ENCODE measurements around the gene FITM1.
"Not testable (repeated sequence)": the region's sequence is repeated elsewhere in the genome, so short reads cannot be mapped to it uniquely, and the experiment has no call there.

The FITM1 gene

DNA sequence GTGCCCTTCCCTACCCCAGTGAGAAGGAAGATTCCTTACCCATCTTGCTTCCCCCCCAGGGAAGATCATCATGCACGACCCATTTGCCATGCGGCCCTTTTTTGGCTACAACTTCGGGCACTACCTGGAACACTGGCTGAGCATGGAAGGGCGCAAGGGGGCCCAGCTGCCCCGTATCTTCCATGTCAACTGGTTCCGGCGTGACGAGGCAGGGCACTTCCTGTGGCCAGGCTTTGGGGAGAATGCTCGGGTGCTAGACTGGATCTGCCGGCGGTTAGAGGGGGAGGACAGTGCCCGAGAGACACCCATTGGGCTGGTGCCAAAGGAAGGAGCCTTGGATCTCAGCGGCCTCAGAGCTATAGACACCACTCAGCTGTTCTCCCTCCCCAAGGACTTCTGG, 27.0 kb upstream of the FITM1 start:
- no peak for DNase-seq (ENCODE audit: low spot score in 2 of 2)
- in situ Hi-C loops (cut with MboI; ENCODE audit: low sequenced_read_pairs): no loop called here
- H3K4me1 ChIP-seq: no peaks in the 10 kb centered on the region
- H3K4me3 ChIP-seq: no peak overlapping the region
- peaks cover 57% of the 10 kb centered on the region for H3K36me3 ChIP-seq (replicated peaks)
- H3K27me3 ChIP-seq (ENCODE audit: low read depth): no peaks in the 10 kb centered on the region
- no peaks in the 10 kb centered on the region for H3K9me3 ChIP-seq

- H3K27me3 ChIP-seq (ENCODE audit: low read depth); H3K4me1 ChIP-seq; H3K9me3 ChIP-seq: not testable (repeated sequence)
These were observed 24.7 kb upstream of the FITM1 start for GRCh38 chr14:24105609-24106239.

DNA sequence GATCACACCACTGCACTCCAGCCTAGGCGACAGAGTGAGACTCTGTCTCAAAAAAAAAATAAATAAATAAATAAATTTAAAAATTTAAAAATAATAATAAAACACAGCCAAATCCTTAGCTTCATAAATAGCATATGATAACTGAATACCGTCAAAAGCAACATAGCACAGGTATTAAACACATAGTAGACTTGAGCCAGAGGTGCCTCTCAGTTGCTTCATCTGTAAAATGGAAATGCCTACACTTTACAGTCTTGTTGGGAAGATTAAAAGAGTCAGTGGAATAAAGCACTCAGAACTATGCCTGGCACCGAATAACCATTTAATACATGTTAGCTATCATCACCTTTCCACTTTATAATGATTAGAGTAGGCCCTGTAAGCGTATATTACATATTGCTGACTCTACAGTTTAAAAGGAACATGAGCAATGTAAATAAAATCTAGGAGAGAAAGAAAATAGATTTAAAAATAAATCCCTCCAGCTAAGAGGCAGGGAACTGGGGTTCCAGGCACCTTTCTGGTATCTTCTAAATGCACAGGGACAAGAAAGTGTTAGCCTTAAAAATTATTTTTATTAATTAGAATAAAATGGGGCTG, 23.7 kb upstream of the FITM1 start:
- Histone ChIP-seq H3K4me3 (no peak overlapping the region), H3K9me3 (no peaks in the 10 kb centered on the region), H3K4me1 (no peaks in the 10 kb centered on the region), H3K36me3 (replicated peaks) (peaks cover 23% of the 10 kb centered on the region), H3K27me3 (ENCODE audit: low read depth) (no peaks in the 10 kb centered on the region)
- DNase-seq (ENCODE audit: low spot score in 2 of 2): no peak
- in situ Hi-C loops (cut with MboI; ENCODE audit: low sequenced_read_pairs): no loop called here

More at GRCh38 chr14:24105609-24106239, 24.7 kb upstream of the FITM1 start:
- peaks cover 34% of the 10 kb centered on the region for H3K36me3 ChIP-seq (replicated peaks)
- H3K4me3 ChIP-seq; DNase-seq (ENCODE audit: low spot score in 2 of 2); in situ Hi-C loops (cut with MboI; ENCODE audit: low sequenced_read_pairs): not testable (repeated sequence)

DNA sequence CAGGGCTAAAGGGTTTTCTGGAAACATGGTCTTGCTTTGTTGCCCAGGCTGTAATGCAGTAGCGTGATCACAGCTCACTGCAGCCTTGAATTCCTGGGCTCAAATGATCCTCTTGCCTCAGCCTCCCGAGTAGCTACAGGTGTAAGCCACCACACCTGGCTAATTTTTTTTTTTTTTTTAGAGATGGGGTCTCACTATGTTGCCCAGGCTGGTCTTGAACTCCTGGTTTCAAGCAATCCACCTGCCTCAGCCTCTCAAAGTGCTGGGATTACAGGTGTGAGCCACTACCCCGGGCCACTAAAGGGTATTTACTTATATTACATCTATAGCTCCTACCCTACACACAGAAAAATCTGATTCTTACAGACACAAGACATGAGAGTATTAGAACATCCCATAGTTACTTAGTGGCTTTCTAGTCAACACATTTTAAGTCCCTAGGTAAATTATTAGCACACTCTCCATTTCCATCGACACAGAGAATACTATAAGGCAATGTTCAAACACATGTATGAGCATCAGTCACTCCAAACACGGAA, 22.1 kb upstream of the FITM1 start:
- Histone ChIP-seq H3K9me3 (no peaks in the 10 kb centered on the region), H3K4me1 (no peaks in the 10 kb centered on the region), H3K4me3 (no peak overlapping the region), H3K36me3 (replicated peaks) (peaks cover 12% of the 10 kb centered on the region), H3K27me3 (ENCODE audit: low read depth) (no peaks in the 10 kb centered on the region)
- no peak for DNase-seq (ENCODE audit: low spot score in 2 of 2)
- in situ Hi-C loops (cut with MboI; ENCODE audit: low sequenced_read_pairs): no loop called here

DNA sequence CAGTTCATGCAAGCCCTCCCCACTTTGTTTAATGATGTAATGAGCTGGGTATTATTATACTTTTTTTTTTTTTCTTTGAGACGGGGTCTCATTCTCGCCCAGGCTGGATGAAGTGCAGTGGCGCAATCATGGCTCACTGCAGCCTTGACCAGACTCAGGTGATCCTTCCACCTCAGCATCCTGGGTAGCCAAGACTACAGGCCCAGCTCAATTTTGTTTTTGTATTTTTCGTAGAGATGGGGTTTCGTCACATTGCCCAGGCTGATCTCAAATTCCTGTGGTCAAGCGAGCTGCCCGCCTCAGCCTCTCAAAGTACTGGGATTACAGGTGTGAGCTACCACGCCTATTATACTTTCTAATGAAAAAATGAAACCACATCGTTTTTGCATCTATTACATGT, 20.4 kb upstream of the FITM1 start:
- H3K4me1 ChIP-seq: no peaks in the 10 kb centered on the region
- in situ Hi-C loops (cut with MboI; ENCODE audit: low sequenced_read_pairs): no loop called here
- 0 out of 2 replicates have a peak, but pooled peaks cover 3% of the 10 kb centered on the region for H3K36me3 ChIP-seq (replicated peaks)
- H3K27me3 ChIP-seq (ENCODE audit: low read depth): no peaks in the 10 kb centered on the region
- no peak for DNase-seq (ENCODE audit: low spot score in 2 of 2)
- H3K4me3 ChIP-seq: no peak overlapping the region
- no peaks in the 10 kb centered on the region for H3K9me3 ChIP-seq

- Histone ChIP-seq H3K27me3 (ENCODE audit: low read depth) (no peaks in the 10 kb centered on the region), H3K4me3 (no peak overlapping the region), H3K4me1 (peaks cover under 1% of the 10 kb centered on the region), H3K9me3 (no peaks in the 10 kb centered on the region), H3K36me3 (replicated peaks) (no peaks in the 10 kb centered on the region)
- no peak for DNase-seq (ENCODE audit: low spot score in 2 of 2)
- in situ Hi-C loops (cut with MboI; ENCODE audit: low sequenced_read_pairs): no loop called here
These were observed 19.9 kb upstream of the FITM1 start for GRCh38 chr14:24110523-24110922.

DNA sequence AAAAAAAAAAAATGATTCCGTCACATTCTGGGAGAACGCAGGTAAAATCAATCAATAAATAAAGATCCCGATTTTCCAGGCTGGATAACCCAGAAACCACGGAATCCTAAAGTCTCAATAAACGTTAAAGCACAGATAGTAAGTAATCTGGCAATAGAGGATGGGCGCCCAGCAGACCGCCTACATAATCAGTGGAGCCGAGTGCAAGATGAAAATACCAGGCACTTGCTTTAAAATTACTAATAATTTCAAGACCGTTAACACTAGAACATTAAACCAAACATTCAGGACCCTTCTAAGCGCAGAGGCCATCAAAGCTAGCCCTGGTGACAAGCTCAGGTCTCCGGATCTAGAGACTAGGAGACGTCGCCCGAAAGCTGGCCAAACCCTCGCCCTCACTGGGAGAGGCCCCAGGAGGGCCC, 17.1 kb upstream of the FITM1 start:
- H3K9me3 ChIP-seq: no peaks in the 10 kb centered on the region
- peaks cover 10% of the 10 kb centered on the region for H3K4me1 ChIP-seq
- no peaks in the 10 kb centered on the region for H3K27me3 ChIP-seq (ENCODE audit: low read depth)
- H3K36me3 ChIP-seq (replicated peaks): peaks cover 13% of the 10 kb centered on the region
- no peak for DNase-seq (ENCODE audit: low spot score in 2 of 2)
- peak overlapping the region; percentile 91 for H3K4me3 ChIP-seq
- in situ Hi-C loops (cut with MboI; ENCODE audit: low sequenced_read_pairs): no loop called here

DNA sequence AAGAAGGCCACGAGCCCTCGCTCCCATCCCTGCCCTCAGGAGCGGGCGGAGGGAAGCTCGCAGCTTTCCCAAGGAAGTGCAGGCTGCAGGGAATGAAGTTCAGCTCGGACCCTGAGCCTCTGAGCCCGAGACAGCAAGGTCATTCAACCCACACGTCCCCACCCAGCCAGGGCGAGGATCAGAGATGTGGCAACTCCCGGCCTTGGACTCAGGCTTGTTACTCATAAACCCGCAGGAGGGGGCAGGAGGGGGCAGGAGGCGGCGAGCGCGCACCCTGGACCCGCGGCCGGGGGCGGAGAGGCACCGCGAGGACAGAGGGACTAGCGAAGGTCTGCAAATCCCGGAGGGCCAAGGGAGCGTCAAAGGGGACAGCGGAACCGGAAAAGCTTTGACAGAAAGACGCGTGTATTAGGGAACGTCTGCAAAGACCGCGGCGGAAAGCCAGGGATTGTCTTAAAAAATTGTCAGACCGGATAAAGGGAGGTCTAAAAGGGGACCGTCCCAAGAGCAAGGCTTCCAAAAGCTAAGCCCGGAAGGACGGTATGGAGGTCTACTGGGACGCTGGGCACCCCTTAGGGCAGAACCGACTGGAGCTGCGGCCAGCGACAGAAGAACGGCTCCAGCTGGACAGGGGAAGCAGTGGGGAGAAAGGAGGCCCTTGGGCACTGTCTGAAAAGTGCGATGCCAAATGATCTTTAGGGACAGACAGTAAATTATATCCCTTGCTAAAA, 16.5 kb upstream of the FITM1 start:
- Histone ChIP-seq H3K27me3 (ENCODE audit: low read depth) (no peaks in the 10 kb centered on the region), H3K9me3 (no peaks in the 10 kb centered on the region), H3K36me3 (replicated peaks) (peaks cover 18% of the 10 kb centered on the region), H3K4me3 (peak overlapping the region; percentile 91), H3K4me1 (peaks cover 10% of the 10 kb centered on the region)
- in situ Hi-C loops (cut with MboI; ENCODE audit: low sequenced_read_pairs): no loop called here
- DNase-seq (ENCODE audit: low spot score in 2 of 2): peak; percentile 93

DNA sequence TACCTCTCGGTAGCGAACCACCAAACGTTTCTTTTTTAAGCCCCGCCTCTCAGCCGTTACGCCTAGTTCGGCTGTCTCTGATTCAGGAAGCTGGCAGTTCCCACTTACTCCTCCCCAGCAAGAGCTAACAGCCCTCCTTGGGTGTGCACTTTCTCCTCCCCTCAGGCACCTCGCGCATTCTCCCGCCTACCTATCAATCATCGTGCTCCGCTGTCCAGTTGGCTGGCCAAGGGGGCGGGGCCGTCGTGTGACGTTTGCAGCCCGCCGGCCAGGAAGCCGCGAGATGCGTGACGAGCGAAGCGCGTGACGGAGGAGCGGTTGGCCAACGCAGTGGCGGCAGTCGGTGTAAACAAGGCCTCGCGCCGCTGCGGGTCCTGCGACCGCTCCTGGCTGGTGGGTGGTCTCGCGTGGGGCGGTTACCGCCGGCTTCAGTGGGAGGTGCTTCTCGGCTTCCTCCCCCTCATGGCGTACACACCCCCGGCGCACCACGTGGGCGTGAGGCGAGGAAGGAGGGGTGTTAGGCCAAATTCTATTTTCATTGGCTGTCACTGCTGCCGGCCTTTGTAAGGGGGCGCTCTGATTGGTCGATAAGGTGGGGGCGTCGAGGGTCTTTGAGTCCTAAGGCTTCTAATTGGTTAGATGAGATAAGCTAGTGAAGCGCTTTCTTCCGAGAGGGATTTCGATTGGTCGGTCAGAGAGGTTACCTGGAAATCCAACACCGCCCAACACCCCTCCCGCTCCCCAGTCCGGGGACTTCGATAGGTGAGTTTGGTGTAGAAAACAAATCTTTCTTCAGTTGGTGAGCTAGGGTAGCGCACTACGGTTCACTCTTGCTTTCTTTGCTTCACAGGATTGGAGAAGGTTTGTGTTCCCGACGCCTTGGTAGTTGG, 15.7 kb upstream of the FITM1 start, which contains the start of the genes DCAF11 and NRL:
TSS of gene DCAF11 (plus strand) at position 246 of the 890 bp plus-strand sequence. CDS start 818 bp downstream, outside the sequence.
TSS of gene NRL (minus strand) at position 418 of the 890 bp plus-strand sequence. CDS start 32,101 bp downstream, outside the sequence.
- no peaks in the 10 kb centered on the region for H3K27me3 ChIP-seq (ENCODE audit: low read depth)
- DNase-seq (ENCODE audit: low spot score in 2 of 2): peak; percentile 99
- no peaks in the 10 kb centered on the region for H3K9me3 ChIP-seq
- H3K36me3 ChIP-seq (replicated peaks): peaks cover 26% of the 10 kb centered on the region
- peak within 1 kb of the TSS; percentile 91 for H3K4me3 ChIP-seq
- H3K4me1 ChIP-seq: peaks cover 10% of the 10 kb centered on the region
- in situ Hi-C loops (cut with MboI; ENCODE audit: low sequenced_read_pairs): no loop called here

DNA sequence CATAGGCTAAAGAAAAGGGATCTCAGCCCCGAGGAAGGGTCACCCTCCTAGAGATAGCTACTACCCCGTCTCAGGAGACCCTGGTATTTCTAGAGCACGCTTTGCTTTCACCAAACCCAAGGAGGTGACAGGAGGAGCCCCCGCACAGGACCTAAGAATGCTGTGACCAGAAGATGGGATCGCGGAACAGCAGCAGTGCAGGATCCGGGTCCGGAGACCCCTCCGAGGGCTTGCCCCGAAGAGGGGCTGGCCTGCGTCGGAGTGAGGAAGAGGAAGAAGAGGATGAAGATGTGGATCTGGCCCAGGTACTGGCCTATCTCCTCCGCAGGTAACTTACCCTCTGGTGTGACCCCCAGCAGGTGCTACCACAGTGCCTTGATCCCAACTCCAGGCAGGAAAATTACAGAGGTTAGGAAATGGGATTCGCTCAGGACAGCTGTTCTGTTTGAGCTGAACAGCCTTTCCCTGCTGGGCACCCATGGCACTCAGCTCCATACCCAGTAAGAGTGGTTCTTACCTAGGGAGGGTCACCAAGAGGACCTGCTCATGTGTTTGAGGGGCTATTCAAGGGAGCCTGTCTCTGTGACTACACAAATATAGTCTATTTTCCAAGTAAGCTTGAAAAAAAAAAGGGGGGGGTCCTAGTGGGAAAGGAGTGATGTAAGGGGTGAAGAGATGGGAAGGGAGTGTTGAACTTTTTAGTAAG, 14.9 kb upstream of the FITM1 start:
- no peaks in the 10 kb centered on the region for H3K27me3 ChIP-seq (ENCODE audit: low read depth)
- in situ Hi-C loops (cut with MboI; ENCODE audit: low sequenced_read_pairs): no loop called here

GRCh38 chr14:24116128-24116814, 14.2 kb upstream of the FITM1 start:
- Histone ChIP-seq H3K9me3 (no peaks in the 10 kb centered on the region), H3K36me3 (replicated peaks) (peaks cover 40% of the 10 kb centered on the region), H3K27me3 (ENCODE audit: low read depth) (no peaks in the 10 kb centered on the region), H3K4me3 (peak overlapping the region; percentile 91; the same call in 1 of the 2 replicates), H3K4me1 (peaks cover 10% of the 10 kb centered on the region)
- DNase-seq (ENCODE audit: low spot score in 2 of 2): no peak
- in situ Hi-C loops (cut with MboI; ENCODE audit: low sequenced_read_pairs): no loop called here

More for the DNA sequence above, 14.9 kb upstream of the FITM1 start:
- no peaks in the 10 kb centered on the region for H3K9me3 ChIP-seq
- H3K36me3 ChIP-seq (replicated peaks): peaks cover 33% of the 10 kb centered on the region
- peaks cover 10% of the 10 kb centered on the region for H3K4me1 ChIP-seq
- peak overlapping the region; percentile 91 for H3K4me3 ChIP-seq
- no peak for DNase-seq (ENCODE audit: low spot score in 2 of 2)

- no peak for DNase-seq (ENCODE audit: low spot score in 2 of 2)
- H3K4me3 ChIP-seq: no peak overlapping the region
- H3K4me1 ChIP-seq: peaks cover 10% of the 10 kb centered on the region
- peaks cover 44% of the 10 kb centered on the region for H3K36me3 ChIP-seq (replicated peaks)
- H3K9me3 ChIP-seq: no peaks in the 10 kb centered on the region
- in situ Hi-C loops (cut with MboI; ENCODE audit: low sequenced_read_pairs): no loop called here
- H3K27me3 ChIP-seq (ENCODE audit: low read depth): no peaks in the 10 kb centered on the region
These were observed 13.3 kb upstream of the FITM1 start for GRCh38 chr14:24117179-24117578.

All from HAP-1 (cell line).